ENCODE results near the gene SIPA1L3. TPM values are rescaled to one million over a fixed set of nuclear protein-coding genes. Genes with fewer than 3 reads are reported as not detected.

Gene SIPA1L3
- total RNA-seq, 1 donor from 2014 or later: 29.6 TPM

DNA sequence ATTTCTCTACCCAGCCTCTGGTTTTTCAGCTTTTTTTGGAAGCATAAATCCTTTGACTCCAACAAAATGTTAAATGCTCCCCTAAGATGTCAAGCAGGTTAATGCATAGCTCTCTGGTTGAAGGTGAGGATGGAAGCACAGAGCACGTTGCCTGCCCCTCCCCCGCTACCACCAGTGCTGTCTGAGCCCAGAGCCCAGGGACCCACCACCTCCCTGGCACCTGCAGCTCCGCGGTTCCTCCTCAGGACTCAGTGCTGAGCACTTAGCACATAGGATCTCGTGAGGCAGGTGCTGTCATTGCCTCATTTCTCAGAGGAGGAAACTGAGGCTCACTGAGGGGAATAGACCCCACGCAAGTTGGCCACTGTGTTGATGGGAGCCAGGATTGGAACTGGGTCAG is 268.4 kb downstream of the SIPA1L3 start:
- Mint-ChIP-seq H3K27me3 (ENCODE audit: unreplicated experiment) (peaks cover 17% of the 10 kb centered on the region), H3K4me1 (ENCODE audit: unreplicated experiment) (peaks cover 5% of the 10 kb centered on the region), H3K4me3 (ENCODE audit: unreplicated experiment) (no peak overlapping the region), H3K27ac (ENCODE audit: unreplicated experiment) (no peak overlapping the region), H3K9me3 (ENCODE audit: unreplicated experiment) (no peaks in the 10 kb centered on the region), H3K36me3 (ENCODE audit: low read depth, unreplicated experiment) (peaks cover 10% of the 10 kb centered on the region)
- DNase-seq (ENCODE audit: low spot score): no peak
- TF ChIP-seq, protein P1, sequence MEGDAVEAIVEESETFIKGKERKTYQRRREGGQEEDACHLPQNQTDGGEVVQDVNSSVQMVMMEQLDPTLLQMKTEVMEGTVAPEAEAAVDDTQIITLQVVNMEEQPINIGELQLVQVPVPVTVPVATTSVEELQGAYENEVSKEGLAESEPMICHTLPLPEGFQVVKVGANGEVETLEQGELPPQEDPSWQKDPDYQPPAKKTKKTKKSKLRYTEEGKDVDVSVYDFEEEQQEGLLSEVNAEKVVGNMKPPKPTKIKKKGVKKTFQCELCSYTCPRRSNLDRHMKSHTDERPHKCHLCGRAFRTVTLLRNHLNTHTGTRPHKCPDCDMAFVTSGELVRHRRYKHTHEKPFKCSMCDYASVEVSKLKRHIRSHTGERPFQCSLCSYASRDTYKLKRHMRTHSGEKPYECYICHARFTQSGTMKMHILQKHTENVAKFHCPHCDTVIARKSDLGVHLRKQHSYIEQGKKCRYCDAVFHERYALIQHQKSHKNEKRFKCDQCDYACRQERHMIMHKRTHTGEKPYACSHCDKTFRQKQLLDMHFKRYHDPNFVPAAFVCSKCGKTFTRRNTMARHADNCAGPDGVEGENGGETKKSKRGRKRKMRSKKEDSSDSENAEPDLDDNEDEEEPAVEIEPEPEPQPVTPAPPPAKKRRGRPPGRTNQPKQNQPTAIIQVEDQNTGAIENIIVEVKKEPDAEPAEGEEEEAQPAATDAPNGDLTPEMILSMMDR (IDR thresholded peaks at IDR 0.05; ENCODE audit: unreplicated experiment): no peak

DNA sequence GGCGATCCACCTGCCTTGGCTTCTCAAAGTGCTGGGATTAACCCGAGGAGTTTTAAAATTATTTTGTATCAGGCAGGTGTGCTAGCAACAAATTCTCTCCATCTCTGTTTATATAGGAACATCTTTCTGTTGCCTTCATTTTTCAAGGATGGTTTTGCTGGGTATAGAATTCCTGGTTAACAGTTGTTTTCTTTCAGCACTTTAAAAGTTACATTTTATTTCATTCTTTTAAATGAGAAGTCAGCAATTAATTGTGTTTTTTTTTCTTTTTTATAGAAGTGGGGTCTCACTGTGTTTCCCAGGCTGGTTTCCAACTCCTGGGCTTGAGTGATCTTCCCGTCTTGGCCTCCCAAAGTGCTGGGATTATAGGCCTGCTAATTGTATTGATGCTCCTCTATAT is 273.1 kb downstream of the SIPA1L3 start:
- Mint-ChIP-seq H3K9me3 (ENCODE audit: unreplicated experiment) (peaks cover 4% of the 10 kb centered on the region), H3K4me1 (ENCODE audit: unreplicated experiment) (peaks cover 4% of the 10 kb centered on the region), H3K27ac (ENCODE audit: unreplicated experiment) (no peak overlapping the region), H3K36me3 (ENCODE audit: low read depth, unreplicated experiment) (peaks cover 17% of the 10 kb centered on the region), H3K27me3 (ENCODE audit: unreplicated experiment) (peaks cover 6% of the 10 kb centered on the region), H3K4me3 (ENCODE audit: unreplicated experiment) (no peak overlapping the region)
- TF ChIP-seq, protein P1 (IDR thresholded peaks at IDR 0.05; ENCODE audit: unreplicated experiment): no peak
- DNase-seq (ENCODE audit: low spot score): no peak

DNA sequence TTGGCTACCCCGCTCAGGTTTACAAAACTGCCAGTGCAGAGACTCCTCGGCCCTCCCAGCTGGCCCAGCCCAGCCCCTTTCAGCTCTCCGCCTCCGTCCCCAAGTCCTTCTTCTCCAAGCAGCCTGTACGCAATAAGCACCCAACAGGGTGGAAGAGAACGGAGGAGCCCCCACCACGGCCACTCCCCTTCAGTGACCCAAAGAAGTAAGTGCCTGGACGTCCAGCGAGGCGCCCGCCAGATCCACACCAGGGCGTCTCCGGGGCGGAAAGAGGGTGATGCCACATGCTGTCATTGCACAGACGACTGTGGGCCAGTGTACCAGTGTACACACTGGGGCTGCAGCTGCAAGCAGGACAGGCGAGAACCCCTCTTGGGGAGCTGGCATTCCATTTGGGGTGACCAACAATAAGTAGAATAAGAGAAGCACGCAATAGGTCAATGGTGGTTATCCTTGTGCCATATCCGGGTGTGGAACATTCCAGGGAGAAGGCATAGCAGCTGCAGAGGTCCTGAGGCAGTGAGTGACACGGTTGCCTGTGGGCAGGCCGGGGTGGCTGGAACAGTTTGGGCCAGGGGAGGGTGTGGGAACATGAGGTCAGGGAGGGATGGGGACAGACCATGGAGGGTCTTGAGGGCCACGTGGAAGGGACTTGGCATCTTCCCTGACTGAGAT is 275.7 kb downstream of the SIPA1L3 start:
- H3K9me3 Mint-ChIP-seq (ENCODE audit: unreplicated experiment): peaks cover 4% of the 10 kb centered on the region
- peak overlapping the region; percentile 47 for H3K4me3 Mint-ChIP-seq (ENCODE audit: unreplicated experiment)
- H3K36me3 Mint-ChIP-seq (ENCODE audit: low read depth, unreplicated experiment): peaks cover 21% of the 10 kb centered on the region
- no peak overlapping the region for H3K27ac Mint-ChIP-seq (ENCODE audit: unreplicated experiment)
- DNase-seq (ENCODE audit: low spot score): no peak
- H3K4me1 Mint-ChIP-seq (ENCODE audit: unreplicated experiment): peaks cover 4% of the 10 kb centered on the region
- TF ChIP-seq, protein P1 (IDR thresholded peaks at IDR 0.05; ENCODE audit: unreplicated experiment): no peak
- H3K27me3 Mint-ChIP-seq (ENCODE audit: unreplicated experiment): peaks cover 3% of the 10 kb centered on the region

DNA sequence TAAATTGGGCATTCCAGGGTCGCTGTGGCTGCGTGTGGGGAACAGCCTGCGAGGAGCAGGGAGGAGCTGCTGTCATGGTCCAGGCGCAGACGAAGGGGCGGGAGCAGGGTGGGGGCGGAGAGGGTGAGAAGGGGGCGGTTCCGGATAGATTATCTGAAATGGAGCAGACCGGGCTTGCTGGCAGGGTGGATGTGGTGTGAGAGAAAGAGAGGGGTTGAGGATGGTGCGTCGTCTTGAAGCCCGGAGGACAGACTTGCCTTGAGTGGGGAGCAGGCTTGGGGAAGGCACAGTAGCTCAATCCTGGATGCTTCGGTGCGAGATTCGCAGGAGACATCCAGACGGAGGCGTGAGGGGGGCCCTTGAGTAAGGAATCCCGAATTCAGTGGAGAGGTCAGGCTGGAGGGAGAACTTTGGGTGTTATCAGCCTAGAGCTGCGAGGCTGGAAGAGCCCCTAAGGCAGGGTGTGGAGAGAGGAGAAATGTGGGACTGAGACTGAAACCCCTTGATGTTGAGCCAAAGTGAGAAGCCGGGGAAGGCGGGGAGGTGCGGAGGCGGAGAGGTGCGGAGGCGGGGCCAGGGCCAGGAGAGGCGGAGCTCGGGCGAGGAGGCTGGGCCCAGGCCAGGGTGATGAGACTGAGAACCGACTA is 276.4 kb downstream of the SIPA1L3 start:
- TF ChIP-seq, protein P1 (IDR thresholded peaks at IDR 0.05; ENCODE audit: unreplicated experiment): no peak
- peaks cover 3% of the 10 kb centered on the region for H3K27me3 Mint-ChIP-seq (ENCODE audit: unreplicated experiment)
- H3K4me3 Mint-ChIP-seq (ENCODE audit: unreplicated experiment): peak overlapping the region; percentile 81
- DNase-seq (ENCODE audit: low spot score): peak; percentile 46
- no peak overlapping the region for H3K27ac Mint-ChIP-seq (ENCODE audit: unreplicated experiment)
- H3K4me1 Mint-ChIP-seq (ENCODE audit: unreplicated experiment): peaks cover 4% of the 10 kb centered on the region
- peaks cover 4% of the 10 kb centered on the region for H3K9me3 Mint-ChIP-seq (ENCODE audit: unreplicated experiment)
- peaks cover 21% of the 10 kb centered on the region for H3K36me3 Mint-ChIP-seq (ENCODE audit: low read depth, unreplicated experiment)

DNA sequence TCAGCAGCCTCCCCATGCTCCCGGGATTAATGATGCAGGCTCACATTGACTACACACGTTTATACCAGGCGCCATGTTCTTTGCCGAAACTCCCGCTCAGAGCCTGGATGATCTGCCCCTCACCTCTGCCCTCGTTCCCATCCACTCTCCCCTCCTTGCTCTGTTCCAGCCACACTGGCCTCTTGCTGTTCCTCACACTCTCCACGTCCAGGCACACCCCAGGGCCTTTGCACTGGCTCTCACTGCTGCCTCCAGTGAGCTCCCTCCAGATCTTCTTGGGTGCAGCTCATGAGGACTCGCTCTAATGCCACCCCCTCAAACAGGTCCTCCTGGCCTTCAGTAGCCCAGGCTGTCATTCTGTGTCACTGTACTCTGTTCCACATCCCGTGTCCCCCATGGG is 277.8 kb downstream of the SIPA1L3 start:
- DNase-seq (ENCODE audit: low spot score): no peak
- no peak overlapping the region for H3K4me3 Mint-ChIP-seq (ENCODE audit: unreplicated experiment)
- peaks cover 4% of the 10 kb centered on the region for H3K9me3 Mint-ChIP-seq (ENCODE audit: unreplicated experiment)
- peaks cover 3% of the 10 kb centered on the region for H3K27me3 Mint-ChIP-seq (ENCODE audit: unreplicated experiment)
- peaks cover 21% of the 10 kb centered on the region for H3K36me3 Mint-ChIP-seq (ENCODE audit: low read depth, unreplicated experiment)
- no peak overlapping the region for H3K27ac Mint-ChIP-seq (ENCODE audit: unreplicated experiment)
- H3K4me1 Mint-ChIP-seq (ENCODE audit: unreplicated experiment): peaks cover 7% of the 10 kb centered on the region
- TF ChIP-seq, protein P1 (IDR thresholded peaks at IDR 0.05; ENCODE audit: unreplicated experiment): no peak

All from endothelial cell (in vitro differentiated cells).